HG03196 (cell line): ENCODE data around the gene PDZD2.

Source experiments
- ATAC-seq: cut with Tn5 transposase; IDR thresholded peaks from one replicate; pipeline ENCODE4 v1.9.1; 2021; ENCODE audit not compliant: unreplicated experiment

PDZD2 gene

GRCh38 chr5:31811210-31811609, 172.3 kb downstream of the PDZD2 start:
- no peak for ATAC-seq

- ATAC-seq, result no peak
Observed at GRCh38 chr5:31815376-31815775, 176.4 kb downstream of the PDZD2 start.

DNA sequence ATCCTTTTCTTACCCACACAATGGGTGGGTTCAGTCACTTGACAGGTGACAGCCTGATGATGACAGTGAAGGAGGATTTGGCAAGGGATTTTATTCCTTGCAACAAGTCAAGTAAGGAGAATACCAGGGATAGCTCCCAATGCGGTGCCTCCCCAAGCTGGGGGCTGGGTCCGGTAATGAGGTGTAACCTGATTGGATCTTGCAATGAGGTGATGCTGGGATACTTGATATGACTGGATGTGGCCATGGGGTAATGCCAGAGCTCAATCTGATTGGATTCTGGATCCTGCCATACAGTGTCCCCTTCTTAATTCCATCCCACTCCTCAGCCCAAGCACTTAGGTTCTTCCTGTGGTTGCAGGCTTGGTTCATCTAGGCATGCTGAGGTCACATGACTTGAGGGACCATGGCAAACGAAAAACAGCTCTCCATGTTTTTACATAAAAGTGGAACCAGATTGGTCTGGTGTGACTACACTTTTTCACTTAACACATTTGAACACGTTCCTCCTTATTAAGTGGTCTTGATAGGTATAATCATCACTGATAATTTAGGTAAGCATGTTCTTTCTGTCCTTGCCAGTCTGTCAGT, 181.1 kb downstream of the PDZD2 start:
- ATAC-seq, result no peak

GRCh38 chr5:31823472-31823871, 184.5 kb downstream of the PDZD2 start:
- no peak for ATAC-seq

DNA sequence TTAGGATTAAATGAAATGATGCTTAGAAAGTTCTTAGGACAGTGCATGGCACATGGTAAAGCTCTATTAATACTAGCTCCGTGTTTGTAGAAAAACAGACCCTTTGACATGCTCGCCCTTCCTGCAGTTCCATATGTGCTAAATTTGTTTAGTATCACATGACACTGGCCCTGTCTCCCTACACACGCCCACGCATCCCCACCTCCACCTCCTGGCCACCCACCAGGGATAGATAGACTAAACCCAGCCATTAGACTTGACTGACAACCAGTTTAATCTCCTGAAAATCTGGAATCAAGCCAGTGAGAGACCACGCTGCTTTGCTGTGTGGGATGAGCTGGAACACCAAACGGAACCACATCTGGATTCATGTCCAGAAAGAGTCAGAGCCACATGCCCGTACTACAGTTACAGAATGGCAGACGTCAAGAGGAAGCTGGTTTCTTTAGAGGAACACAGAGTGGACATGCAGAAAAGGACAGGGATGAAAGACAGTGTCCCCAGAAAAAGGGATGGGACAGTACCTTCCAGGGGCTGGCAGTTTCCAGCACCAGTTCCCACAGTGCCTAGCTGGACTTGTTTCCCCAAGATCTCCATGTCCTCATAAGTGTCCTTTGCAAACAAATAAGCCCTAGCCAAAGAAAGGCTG, 186.1 kb downstream of the PDZD2 start:
- ATAC-seq, result no peak

GRCh38 chr5:31825518-31826068, 186.7 kb downstream of the PDZD2 start:
- no peak for ATAC-seq

GRCh38 chr5:31827867-31828266, 188.9 kb downstream of the PDZD2 start:
- ATAC-seq, result no peak

DNA sequence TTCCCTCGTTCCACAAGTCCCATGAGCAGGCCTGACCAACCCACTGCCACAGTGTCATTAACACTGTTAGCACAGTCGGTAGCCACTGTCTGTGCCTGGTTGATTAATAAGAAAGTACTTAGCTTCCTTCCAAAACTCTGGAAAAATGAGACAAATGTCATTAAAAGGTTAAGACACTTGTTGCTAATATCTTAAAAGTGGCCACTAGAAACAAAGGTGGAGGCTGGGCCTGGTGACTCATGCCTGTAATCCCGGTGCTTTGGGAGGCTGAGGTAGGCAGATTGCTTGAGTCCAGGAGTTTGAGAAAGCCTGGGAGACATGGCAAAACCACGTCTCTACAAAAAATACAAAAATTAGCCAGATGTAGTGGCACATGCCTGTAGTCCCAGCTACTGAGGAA, 194.0 kb downstream of the PDZD2 start:
- ATAC-seq, result no peak

GRCh38 chr5:31833710-31834109, 194.8 kb downstream of the PDZD2 start:
- no peak for ATAC-seq

- ATAC-seq, result no peak
Observed at GRCh38 chr5:31844622-31845345, 205.9 kb downstream of the PDZD2 start.

DNA sequence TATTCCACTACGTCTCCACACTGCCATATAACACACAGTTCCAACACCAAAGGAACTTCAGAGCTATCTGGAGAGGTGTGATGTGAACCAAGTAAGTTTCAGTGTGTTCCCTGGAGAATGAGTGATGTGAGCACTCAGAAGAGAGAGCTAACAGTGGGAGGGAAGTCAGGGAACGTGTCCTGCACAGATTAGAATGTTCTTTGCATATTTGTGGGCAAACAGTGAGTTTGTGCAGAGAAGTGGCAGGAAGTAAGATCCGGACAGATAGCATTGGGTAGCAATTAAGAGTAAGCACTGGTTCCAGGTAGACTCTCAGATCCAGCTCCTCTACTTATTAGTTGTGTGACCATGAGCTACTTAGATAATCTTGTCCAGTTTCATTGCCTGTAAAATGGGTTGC, 206.4 kb downstream of the PDZD2 start:
- no peak for ATAC-seq

GRCh38 chr5:31846934-31847333, 208.0 kb downstream of the PDZD2 start:
- no peak for ATAC-seq

- no peak for ATAC-seq
Observed at GRCh38 chr5:31847354-31847753, 208.4 kb downstream of the PDZD2 start.

DNA sequence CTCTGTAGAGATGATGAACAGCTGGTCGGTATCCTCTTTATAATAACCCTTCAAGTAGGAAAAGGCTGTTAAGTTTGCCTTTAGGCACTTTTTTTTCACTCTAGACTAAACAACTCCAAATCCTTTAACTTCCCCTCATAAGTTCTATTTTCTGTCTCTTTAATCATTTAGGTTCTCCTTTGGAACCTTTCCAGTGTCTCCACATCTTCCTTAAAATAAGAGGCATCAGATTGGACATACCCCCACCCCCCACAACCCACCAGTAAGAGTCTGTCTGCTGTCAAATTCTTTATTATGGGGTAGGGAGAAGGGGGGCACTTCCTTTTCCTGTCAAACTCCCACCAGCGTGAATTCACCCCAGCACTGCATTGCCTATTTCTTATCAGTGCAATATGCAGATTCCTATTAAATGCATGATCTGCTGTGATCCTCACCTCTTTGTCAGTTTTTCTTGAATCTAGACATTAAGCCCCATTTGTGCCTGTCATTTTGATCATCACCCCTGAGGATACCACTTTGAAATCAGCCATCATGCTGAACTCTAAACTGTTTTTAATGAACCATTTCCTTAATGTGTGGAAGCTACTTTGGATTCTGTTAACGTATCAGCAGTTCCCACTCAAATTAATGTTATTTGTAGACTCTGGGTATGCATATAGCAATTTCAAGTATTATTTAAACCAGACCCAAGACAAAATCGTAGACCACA, 212.2 kb downstream of the PDZD2 start:
- no peak for ATAC-seq

DNA sequence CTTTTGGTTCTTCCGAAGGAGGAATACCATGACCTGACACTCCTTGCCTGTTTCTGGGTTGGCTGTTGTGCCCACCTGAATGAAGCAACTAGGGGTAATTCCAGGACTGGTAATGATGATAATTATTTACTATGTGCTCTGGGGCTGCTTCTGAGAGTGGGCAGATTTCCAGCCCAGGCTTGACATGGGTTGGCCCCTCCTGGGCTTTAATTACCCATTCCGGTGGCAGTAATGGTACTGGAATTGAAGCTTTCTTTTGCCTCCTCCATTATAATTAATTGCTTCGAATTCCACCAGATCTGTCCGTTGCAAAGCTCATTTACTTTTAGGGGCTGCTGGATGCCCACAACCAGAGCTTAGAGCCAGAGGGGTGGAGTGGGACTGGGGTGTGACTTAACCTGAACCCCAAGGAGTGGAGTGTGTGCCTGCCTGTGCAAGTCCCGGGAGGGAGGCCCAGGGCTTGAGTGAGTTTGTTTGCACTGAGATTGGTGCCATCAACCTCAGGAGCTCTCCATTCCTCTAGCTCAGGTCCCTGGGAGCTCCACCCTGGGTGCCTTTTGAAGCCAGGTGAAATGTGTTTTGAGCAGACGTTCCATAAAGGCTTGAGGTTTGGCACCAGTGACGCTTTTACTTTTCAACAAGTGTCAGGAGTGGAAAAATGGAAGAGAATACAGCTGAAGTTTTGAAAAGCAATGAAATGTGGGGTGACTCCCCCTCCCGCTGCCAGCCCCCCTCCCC, 214.6 kb downstream of the PDZD2 start:
- ATAC-seq, result no peak

DNA sequence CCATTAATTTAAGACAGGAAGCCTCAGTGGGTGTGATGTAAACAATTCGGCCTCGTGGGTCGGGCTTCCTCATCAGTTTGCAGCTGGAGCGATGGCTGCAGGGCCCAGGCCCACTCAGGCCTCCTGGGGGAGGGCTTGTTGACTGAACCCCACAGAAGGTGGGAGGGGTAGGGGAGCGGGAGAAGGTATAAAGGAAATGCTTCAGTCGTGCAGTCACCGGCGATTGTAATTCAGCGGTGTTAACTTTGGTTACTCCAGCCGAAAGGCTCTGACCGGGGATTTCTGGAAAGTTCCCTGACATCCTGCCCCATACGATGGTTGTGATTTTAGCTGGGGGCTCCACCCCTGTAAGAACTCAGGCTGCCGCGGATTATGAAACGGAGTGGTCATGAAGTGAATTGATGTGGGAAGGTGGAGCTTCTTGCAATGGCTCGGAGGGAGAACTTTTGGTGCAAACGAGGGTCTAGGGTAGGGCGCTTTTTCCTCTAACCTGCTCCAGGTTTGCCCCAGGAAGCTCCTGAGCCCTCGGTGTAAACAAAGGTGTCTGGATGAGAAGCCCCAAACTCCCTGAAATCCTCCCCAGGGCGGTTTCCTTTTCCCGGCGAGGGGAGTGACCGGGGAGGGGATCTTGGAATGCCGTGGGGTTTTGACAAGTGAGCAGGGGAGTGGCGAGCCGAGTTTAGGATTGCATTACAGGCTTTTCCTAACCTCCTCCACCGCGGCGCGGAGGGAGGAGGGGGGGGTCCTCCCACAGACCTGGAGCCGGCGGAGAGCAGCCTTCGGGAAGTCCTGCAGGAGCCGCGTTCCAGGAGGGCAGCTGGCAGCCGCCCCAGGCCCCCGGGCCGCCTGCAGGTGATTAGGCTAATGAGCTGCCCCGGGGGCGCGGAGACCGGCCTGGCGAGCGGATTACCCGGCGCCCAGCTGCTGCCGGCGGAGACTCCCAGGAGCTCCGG, 215.5 kb downstream of the PDZD2 start:
- no peak for ATAC-seq

- ATAC-seq, result no peak
Observed at GRCh38 chr5:31855134-31856040, 216.5 kb downstream of the PDZD2 start.

- no peak for ATAC-seq
Observed at GRCh38 chr5:31859096-31859495, 220.2 kb downstream of the PDZD2 start.

- no peak for ATAC-seq
Observed at GRCh38 chr5:31860278-31860677, 221.3 kb downstream of the PDZD2 start.
